Testis (tissue), 3 donors: Measurements from ENCODE around the gene TMEM198. TPM values are rescaled to one million over a fixed set of nuclear protein-coding genes. Genes with fewer than 3 reads are reported as not detected.

Experiments
- DNase-seq: peaks from one replicate; pipeline ENCODE4 v3.0.0-alpha.2; 2019
- H3K27ac ChIP-seq, 2 donors: fragments of 200-600 bp; sonication (generic); one replicate each; pipeline ENCODE4 v1.5.1; 2019
- H3K27me3 ChIP-seq: fragments of 200-600 bp; sonication (generic); one replicate; pipeline ENCODE4 v1.5.1; 2019
- H3K36me3 ChIP-seq: fragments of 200-600 bp; sonication (generic); one replicate; pipeline ENCODE4 v1.5.1; 2017; ENCODE audit warnings: low read depth; ENCODE audit errors: missing control alignments
- H3K4me1 ChIP-seq: fragments of 200-600 bp; sonication (generic); one replicate; pipeline ENCODE4 v1.5.1; 2019
- H3K4me3 ChIP-seq, 2 donors: fragments of 200-600 bp; sonication (generic); one replicate each; pipeline ENCODE4 v1.5.1; 2017 to 2019
- H3K9me3 ChIP-seq: fragments of 200-600 bp; sonication (generic); one replicate; pipeline ENCODE4 v1.5.1; 2017
- CTCF ChIP-seq, 3 experiments: fragments of 450-650 bp in 2 of 3; fragments of 200-600 bp in 1 of 3; sonication (generic) in 1 of 3; IDR thresholded peaks; one replicate each; pipeline ENCODE4 v1.5.1; 2016 to 2019; ENCODE audit warnings: antibody characterized with exemption in 3 of 3, mild to moderate bottlenecking in 2 of 3, moderate library complexity in 1 of 3
- POLR2A ChIP-seq: fragments of 450-650 bp; IDR thresholded peaks from one replicate; pipeline ENCODE4 v1.6.1; 2017; ENCODE audit warnings: antibody characterized with exemption, mild to moderate bottlenecking, moderate library complexity
- WGBS, 2 donors: methylation state at CpG; one replicate each; pipeline ENCODE4 v1.1.5; 2018; 5-methylcytosine and 5-hydroxymethylcytosine counted together
- intact Hi-C: fragments of 100-400 bp; cut with DNase I; formaldehyde crosslinking; loops from one replicate; pipeline ENCODE4 v1.15.1; 2023; ENCODE audit warnings: low total_unique reads
- polyA plus RNA-seq: library from polyadenylated mRNA; stranded (reverse); fragments of 350-450 nt; fragmentation: Illumina TruSeq; extraction: RNeasy Lipid Tissue Mini Kit (QIAGEN cat#74804); gene quantifications from one replicate; pipeline ENCODE4 v1.2.3, GENCODE V29; 2014; ENCODE audit warnings: low read depth, low replicate concordance; ENCODE audit not compliant: insufficient read depth
- total RNA-seq, 2 donors: library from RNA; depleted of rRNA; stranded (reverse); fragments of >200 nt; gene quantifications; one replicate each; pipeline ENCODE4 v1.2.3, GENCODE V29; 2016

Gene TMEM198
- total and polyA plus RNA-seq, 3 donors from 2014 or later = 7.3 to 11.8 (median 11.3) TPM

- no peaks in the 10 kb centered on the region for H3K9me3 ChIP-seq
- intact Hi-C loops = no loop called here
- H3K36me3 ChIP-seq = no peaks in the 10 kb centered on the region
- WGBS, 2 donors = 54 to 55% methylated on average over 4 of the region's 4 CpGs
- peaks cover 15% of the 10 kb centered on the region for H3K4me1 ChIP-seq
- no peaks in the 10 kb centered on the region for H3K27me3 ChIP-seq
- no peak overlapping the region for H3K4me3 ChIP-seq
- no peak for DNase-seq
- TF ChIP-seq CTCF (IDR thresholded peaks at IDR 0.05) (no peak), POLR2A (no peak)
- H3K27ac ChIP-seq = peak overlapping the region in 1 of 2 donors; percentile 52
Observed at GRCh38 chr2:219591091-219591490, 47.3 kb downstream of the TMEM198 start.

GRCh38 chr2:219592736-219593135 lies 48.9 kb downstream of the TMEM198 start:
- no peak overlapping the region for H3K4me3 ChIP-seq
- DNase-seq = peak; percentile 50
- H3K4me1 ChIP-seq = peaks cover 21% of the 10 kb centered on the region
- peak overlapping the region; percentile 52 to 53 for H3K27ac ChIP-seq
- H3K36me3 ChIP-seq = no peaks in the 10 kb centered on the region
- WGBS, 2 donors = 49 to 50% methylated on average over 6 of the region's 6 CpGs
- no peak for TF ChIP-seq CTCF (IDR thresholded peaks at IDR 0.05)
- no peak for TF ChIP-seq POLR2A
- no peaks in the 10 kb centered on the region for H3K27me3 ChIP-seq
- intact Hi-C loops = no loop called here
- no peaks in the 10 kb centered on the region for H3K9me3 ChIP-seq

- Histone ChIP-seq H3K4me3 (no peak overlapping the region), H3K36me3 (no peaks in the 10 kb centered on the region), H3K27ac (peak overlapping the region; percentile 52 to 53), H3K9me3 (no peaks in the 10 kb centered on the region), H3K4me1 (peaks cover 22% of the 10 kb centered on the region), H3K27me3 (no peaks in the 10 kb centered on the region)
- no peak for DNase-seq
- intact Hi-C loops = no loop called here
- 52 to 82% methylated on average over 2 of the region's 2 CpGs for WGBS, 2 donors
- TF ChIP-seq POLR2A = no peak
- TF ChIP-seq CTCF (IDR thresholded peaks at IDR 0.05) = no peak
Observed at GRCh38 chr2:219593154-219593553, 49.3 kb downstream of the TMEM198 start.

- Histone ChIP-seq H3K27ac (peak overlapping the region; percentile 59 to 77), H3K9me3 (no peaks in the 10 kb centered on the region), H3K27me3 (no peaks in the 10 kb centered on the region), H3K36me3 (no peaks in the 10 kb centered on the region), H3K4me3 (no peak overlapping the region), H3K4me1 (peaks cover 29% of the 10 kb centered on the region)
- WGBS, 2 donors = 23 to 37% methylated on average over 3 of the region's 3 CpGs
- TF ChIP-seq CTCF (IDR thresholded peaks at IDR 0.05) (peak in 1 of 3 experiments; percentile 12), POLR2A (no peak)
- DNase-seq = peak; percentile 56
- intact Hi-C loops = no loop called here
Observed at GRCh38 chr2:219595256-219595655, 51.4 kb downstream of the TMEM198 start.

GRCh38 chr2:219596954-219597551 lies 53.2 kb downstream of the TMEM198 start:
- Histone ChIP-seq H3K27me3 (no peaks in the 10 kb centered on the region), H3K9me3 (no peaks in the 10 kb centered on the region), H3K36me3 (no peaks in the 10 kb centered on the region), H3K4me3 (peak overlapping the region; percentile 68 to 78), H3K4me1 (peaks cover 32% of the 10 kb centered on the region), H3K27ac (peak overlapping the region; percentile 77 to 96)
- WGBS, 2 donors = 5 to 6% methylated on average over 19 of the region's 19 CpGs
- intact Hi-C loops = no loop called here
- DNase-seq = no peak
- TF ChIP-seq POLR2A = no peak
- TF ChIP-seq CTCF (IDR thresholded peaks at IDR 0.05) = no peak
